NCI-H1105 (cell line): ENCODE data around the gene HTR3E.
"Not testable (repeated sequence)": the region's sequence is repeated elsewhere in the genome, so short reads cannot be mapped to it uniquely, and the experiment has no call there.

Source experiments
- DNase-seq: peaks from one replicate; lab custom pipeline; 2025; lab: John Stamatoyannopoulos, UW

The HTR3E gene, protein sequence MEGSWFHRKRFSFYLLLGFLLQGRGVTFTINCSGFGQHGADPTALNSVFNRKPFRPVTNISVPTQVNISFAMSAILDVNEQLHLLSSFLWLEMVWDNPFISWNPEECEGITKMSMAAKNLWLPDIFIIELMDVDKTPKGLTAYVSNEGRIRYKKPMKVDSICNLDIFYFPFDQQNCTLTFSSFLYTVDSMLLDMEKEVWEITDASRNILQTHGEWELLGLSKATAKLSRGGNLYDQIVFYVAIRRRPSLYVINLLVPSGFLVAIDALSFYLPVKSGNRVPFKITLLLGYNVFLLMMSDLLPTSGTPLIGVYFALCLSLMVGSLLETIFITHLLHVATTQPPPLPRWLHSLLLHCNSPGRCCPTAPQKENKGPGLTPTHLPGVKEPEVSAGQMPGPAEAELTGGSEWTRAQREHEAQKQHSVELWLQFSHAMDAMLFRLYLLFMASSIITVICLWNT

GRCh38 chr3:184096811-184097383 lies at the start of gene HTR3E:
TSS of gene HTR3E (plus strand) at chr3:184097064. CDS start at chr3:184097530, 466 bp downstream.
- no peak for DNase-seq

- peak; percentile 13 for DNase-seq
These were observed 46.5 kb upstream of the HTR3E start for GRCh38 chr3:184050217-184050847.

- no peak for DNase-seq
These were observed 44.1 kb upstream of the HTR3E start, which contains the start of gene HTR3C for GRCh38 chr3:184052767-184053166. TSS of gene HTR3C (plus strand) at chr3:184053047. CDS start at chr3:184053081, 34 bp downstream.

GRCh38 chr3:184058029-184058428 lies 38.8 kb upstream of the HTR3E start:
- no peak for DNase-seq

- DNase-seq = no peak
These were observed 37.4 kb upstream of the HTR3E start for GRCh38 chr3:184059424-184059823.

DNA sequence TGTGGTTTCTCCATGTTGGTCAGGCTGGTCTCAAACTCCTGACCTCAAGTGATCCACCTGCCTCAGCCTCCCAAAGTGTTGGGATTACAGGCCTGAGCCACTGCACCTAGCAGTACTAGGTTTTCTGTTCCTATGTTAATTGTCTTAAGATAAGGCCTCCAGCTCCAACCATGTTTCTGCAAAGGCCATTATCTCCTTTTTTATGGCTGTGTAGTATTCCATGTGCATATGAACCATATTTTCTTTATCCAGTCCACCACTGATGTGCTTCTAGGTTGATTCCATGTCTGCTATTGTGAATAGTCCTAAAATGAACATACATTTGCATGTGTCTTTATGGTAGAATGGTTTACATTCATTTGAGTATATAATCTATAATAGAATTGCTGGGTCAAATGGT lies 34.2 kb upstream of the HTR3E start:
- DNase-seq = no peak

GRCh38 chr3:184066211-184066610 lies 30.7 kb upstream of the HTR3E start:
- DNase-seq = no peak

DNA sequence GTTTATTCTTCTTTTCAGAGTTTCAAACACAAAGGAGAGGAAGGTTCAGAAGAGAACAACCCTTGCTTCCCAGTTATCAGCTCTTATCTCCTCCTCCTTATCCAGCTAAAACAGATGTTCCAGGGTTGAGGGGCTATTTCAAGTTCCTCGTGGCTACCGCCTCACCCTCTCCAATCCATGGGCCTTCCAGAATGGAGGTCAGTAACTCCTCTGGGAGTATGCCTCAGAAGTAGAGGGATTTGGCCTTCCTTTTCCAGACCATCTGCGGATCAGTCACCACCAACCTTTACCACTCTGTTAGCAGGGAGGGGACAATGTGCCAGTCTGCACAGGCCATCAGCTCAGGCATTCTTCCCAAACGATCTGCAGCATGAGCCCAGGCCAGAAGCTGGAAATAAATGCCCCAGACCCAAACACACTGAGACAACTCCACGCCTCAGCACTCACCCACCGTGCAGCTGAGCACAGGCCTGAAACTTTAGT lies 29.2 kb upstream of the HTR3E start:
- no peak for DNase-seq

- no peak for DNase-seq
These were observed 28.5 kb upstream of the HTR3E start for GRCh38 chr3:184068344-184068743.

DNA sequence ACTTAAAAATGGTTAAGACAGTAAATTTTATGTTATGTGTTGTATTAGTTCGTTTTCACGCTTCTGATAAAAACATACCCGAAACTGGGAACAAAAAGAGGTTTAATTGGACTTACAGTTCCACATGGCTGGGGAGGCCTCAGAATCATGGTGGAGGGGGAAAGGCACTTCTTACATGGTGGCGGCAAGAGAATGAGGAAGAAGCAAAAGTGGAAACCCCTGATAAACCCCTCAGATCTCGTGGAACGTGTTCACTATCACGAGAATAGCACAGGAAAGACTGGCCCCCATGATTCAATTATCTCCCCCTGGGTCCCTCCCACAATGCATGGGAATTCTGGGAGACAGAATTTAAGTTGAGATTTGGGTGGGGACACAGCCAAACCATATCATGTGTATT lies 25.7 kb upstream of the HTR3E start:
- not testable (repeated sequence) for DNase-seq

- DNase-seq = no peak
These were observed 23.2 kb upstream of the HTR3E start for GRCh38 chr3:184073621-184074020.

DNA sequence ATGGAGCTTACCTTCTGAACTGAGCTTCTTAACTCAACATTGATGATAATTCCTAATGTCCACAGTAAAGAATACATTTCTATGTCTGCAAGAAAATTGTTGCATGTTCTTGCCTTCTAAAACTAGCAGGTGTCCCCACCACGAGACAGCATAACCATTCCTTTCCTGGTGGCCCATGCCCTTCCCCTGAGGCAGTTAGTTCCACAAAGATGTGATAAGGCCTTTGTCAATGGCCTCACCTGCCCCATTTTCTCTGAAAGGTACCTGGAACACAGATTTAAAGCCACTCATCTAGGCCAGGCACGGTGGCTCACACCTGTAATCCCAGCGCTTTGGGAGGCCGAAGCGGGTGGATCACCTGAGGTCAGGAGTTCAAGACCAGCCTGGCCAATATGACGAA lies 21.0 kb upstream of the HTR3E start:
- DNase-seq = no peak

DNA sequence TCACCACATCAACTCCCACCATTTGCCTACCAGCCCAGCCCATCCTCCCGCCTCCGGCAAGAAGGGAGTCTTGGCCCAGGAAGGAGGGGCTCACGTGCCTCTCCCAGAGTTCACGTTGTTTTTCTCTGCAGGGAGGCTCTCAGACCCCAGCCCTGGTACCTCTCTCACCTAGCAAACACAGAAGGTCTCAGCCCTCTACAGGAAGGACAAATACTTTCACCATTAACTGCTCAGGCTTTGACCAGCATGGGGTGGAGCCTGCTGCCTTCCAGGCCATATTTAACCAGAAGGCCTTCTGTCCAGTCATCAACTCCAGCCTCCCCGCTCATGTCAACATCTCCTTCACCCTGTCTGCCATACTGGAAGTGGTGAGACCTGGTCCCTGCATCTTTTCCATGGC lies 19.0 kb upstream of the HTR3E start:
- no peak for DNase-seq

DNA sequence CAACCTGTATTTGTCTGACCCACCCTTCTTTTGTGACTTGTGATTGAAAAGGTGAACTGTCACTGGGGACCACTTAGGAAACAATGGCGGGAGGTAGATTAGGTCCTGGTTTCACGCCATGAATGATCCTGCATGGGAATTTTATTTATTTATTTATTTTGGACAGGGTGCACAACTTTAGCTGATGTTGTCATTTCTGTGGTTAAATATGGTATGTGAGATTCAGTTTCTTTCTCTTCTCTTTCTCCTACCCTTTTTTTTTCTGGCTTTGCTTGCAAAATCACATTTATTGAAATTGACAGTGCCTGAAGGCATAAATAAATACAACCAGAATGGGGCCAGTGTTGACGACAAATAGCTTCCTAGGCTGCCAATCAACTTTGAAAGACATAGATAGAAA lies 18.0 kb upstream of the HTR3E start:
- no peak for DNase-seq

DNA sequence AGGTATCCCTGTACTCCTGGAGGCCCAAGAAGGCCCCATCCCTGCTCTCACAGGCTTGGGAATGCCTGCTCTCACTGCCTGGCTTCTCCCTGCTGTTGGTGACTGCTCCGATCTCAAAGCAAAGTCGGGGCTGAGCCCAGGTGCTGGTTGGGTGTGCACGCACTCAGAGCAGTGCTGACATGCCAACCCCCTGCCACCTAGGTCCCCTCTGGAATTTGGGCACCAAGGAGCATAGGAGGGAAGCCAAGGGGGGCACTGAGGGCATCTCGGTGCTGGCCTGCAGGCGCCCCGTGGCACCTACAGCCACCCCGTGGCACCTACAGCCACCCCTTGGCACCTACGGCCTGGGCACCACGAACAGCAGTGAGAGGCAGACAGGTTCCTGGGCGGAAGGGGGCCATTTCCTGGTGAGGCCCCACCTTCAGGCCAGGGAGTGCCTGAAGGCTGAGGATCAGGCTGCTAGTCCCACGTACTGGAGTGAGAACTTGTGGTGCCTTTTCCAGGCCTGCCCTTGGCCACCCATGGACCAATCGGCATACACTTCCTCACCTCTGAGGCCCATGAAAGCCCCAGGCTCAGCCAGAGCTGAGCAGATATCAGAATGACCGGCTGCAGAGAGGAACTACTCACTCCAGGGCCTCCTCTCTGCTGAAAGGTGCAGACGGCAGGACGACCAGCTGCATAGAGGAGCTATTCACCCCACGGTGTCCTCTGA lies 15.6 kb upstream of the HTR3E start:
- DNase-seq = no peak

- DNase-seq = no peak
These were observed 14.8 kb upstream of the HTR3E start for GRCh38 chr3:184082034-184082433.

- no peak for DNase-seq
These were observed 14.4 kb upstream of the HTR3E start for GRCh38 chr3:184082465-184082864.

GRCh38 chr3:184085389-184085852 lies 11.4 kb upstream of the HTR3E start:
- DNase-seq = no peak

DNA sequence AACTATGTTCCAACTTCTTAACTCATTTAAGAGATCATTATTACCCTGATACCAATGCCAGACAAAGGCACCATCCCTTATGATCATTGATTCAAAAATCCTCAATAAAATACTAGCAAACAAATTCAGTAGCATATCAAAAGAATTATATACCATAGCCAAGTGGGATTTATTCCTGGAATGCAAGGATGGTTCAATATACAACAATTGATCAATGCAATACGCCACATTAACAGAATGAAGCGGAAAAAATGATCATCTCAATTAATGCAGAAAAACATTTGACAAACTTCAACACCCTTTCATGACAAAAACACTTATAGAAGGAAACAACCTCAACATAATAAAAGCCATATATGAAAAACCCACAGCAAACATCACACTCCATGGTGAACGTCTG lies 4.7 kb upstream of the HTR3E start:
- no peak for DNase-seq

DNA sequence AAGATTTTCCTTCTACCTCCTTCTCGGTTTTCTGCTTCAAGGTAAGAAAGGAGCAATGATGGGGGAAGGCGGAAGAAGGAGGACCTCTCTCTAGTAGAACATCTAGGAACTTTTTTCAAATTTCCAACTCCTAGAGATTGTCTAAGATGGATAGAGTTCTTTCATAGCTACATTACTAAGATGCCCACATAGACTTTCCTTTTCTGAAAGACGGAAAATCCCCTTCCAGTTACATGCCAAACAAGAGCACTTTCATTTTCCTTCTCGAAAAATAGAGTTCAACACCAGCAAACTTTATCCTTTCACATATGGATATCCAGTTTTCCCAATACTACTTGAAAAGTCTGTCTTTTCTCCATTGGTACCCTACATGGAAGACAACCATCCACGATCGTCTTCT lies 692 bp downstream of the HTR3E start:
- no peak for DNase-seq

DNA sequence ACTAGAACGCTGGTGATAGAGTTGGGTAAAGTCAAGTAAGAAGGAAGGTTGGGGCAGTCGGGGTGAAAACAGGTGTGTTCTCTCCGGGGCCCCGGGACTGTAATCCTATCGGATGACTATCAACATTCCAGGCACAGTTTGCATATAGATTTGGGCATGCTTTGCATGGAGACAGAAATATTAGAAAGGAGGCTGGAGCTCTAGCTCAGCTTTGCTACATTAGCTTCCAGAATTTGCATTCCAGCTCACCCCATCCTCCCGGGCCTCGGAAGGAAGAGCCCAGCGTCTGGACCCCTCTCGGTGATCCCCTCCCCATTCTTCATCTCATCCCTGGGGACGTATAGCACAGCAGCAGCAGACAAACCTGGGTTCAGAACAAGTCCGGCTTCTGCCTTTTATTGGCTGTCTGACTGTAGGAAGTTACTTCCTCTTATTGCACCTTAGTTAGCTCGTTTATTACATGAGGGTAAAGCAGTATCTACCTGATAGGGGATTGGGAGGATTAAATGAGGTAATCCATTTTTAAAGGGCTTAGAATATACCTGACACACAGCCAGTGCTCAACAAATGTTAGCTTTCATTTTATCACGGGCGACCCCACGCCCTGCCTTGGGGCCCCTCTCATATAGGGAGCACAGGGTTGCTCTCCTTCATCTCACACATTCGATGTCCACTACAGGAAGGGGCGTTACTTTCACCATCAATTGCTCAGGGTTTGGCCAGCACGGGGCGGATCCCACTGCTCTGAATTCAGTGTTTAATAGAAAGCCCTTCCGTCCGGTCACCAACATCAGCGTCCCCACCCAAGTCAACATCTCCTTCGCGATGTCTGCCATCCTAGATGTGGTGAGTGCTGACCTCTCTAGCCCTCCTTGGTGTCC lies 3.2 kb downstream of the HTR3E start:
- DNase-seq = no peak
